GM18861 (cell line): ENCODE data around the gene BROX.
"Not testable (repeated sequence)": the region's sequence is repeated elsewhere in the genome, so short reads cannot be mapped to it uniquely, and the experiment has no call there.

Experiments used
- ATAC-seq: cut with Tn5 transposase; IDR thresholded peaks from one replicate; pipeline ENCODE4 v1.9.1; 2021; ENCODE audit not compliant: unreplicated experiment

The BROX gene

DNA sequence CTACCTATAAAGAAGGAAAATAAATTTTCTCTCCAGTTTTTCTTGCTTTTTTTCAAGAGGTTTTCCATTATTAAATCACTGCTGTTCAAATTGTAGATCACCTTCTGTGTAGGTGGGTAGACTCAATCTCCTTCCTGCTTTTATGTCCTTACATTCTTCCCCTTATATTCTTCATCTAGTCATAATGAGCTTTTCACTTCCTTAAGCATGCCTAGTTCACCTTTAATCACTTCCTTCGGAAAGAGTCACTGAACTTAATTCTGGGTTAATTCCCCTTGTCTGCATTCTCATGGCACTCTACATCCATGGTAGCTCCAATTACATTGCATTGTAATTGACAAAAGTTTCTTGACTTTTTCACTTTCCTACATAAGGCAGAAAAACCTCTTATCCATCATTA, 18.5 kb downstream of the BROX start:
- ATAC-seq, result no peak

DNA sequence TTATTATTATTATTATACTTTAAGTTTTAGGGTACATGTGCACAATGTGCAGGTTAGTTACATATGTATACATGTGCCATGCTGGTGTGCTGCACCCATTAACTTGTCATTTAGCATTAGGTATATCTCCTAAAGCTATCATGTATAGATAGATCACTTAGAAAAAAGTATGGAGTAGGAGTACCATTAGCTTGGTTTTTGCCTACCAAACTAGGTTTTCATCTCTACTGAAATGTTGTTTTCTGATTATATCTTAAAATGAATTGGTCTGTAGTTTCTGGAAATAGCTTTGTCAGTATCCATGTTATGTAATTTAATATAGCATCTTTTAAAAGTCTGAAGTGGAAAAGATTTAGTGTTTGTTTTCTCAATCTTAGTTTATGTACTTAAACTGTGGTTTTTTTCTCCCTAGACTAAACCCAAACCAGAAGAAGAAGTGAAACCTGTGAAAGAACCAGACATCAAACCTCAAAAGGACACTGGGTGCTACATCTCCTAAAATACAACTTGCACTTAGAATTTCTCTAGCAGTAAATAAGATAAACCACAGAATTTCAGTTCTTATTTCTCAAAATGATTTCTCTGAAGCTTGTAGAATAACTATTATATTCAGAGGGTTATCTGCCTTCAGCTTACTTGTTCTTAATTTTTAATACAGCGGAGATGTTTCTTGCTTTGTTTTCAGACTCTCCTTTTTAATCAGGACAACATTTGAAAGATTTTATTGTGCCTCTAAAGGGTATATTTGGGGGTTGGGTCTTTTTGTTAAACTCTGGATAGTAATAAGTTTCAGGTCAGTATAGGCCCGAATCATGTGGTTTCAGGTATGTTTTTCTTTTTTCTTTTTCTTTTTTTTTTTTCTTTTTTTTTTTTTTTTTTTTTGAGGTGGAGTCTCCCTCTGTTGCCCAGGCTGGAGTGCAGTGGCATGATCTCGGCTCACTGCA, 20.1 kb downstream of the BROX start:
- peak; percentile 97 for ATAC-seq

DNA sequence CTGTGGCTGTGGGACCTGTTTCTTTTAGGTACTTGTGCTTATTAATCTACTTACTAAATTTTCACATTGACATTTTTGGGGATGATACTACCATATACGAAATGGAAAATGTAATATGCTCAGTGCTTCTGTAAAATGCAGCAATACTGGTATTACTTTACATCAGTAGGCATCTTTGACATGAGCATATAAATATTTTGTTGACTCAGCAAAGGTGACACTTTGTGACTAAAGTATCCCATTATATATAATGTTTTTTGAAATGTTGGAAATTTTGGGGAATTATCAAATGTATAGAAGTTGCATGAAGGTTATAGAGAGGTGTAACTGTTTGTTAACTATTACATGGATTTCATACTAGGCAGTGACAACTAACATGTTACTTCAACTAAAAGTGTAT, 22.4 kb downstream of the BROX start:
- ATAC-seq, result no peak

DNA sequence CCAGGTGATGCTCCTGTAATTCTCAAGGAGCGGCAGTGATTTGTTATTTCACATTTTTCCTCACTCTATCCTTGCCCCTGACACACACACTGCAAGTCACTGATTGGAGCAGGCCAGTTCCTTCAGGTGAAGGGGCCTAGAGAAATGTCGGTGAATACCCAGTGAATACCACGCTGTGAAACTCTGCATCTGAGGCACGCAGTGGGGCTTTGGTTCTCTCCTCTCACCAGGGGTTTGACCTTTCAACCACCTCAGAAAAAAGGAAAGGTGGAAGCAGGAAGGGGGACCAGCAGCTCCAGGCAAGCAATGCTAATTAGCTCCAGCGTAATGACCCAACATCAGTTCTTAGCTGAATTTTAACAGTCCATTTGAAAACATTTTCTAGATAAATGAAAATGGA, 24.1 kb downstream of the BROX start:
- no peak for ATAC-seq

DNA sequence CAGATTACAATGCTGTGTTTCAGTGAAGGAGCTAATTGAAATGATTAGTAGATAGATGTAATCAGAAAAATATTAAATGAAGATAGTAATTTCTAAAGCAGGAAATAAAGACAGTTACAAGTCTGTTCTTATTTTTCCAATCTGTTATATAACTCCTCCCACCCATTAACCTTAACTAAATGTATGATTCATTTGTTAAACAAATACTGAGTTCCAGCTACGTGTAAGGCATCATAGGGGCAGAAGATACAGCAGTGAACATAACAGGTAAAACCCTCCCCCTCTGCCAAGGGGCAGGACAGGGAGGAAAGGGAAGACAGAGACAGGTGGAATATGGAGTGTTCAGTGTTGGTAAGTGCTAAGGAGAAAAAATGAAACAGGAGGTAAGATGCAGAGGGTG, 24.6 kb downstream of the BROX start, which contains the start of gene FAM177B:
Gene FAM177B (plus strand): TSS at position 231 of the 400 bp plus-strand sequence. CDS start 9,344 bp downstream, outside the sequence.
- ATAC-seq, result no peak

DNA sequence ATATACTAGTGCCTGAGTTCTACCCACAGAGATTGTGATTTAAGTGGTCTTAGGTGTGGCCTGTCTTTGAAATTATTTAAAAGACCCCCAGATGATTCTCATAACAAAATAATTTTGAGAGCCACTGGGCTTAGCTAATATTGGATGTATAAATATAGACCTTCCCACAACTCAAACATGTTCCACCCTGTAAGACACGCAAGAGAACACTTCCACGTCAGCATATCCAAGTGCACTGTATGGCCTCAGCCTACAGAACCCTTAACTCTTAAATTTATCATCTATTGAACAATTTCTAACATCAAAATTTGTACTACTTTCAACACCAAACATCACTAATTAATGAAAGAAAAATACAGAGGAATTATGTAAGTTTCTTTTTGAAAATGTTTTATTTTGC, 27.1 kb downstream of the BROX start:
- ATAC-seq, result no peak

DNA sequence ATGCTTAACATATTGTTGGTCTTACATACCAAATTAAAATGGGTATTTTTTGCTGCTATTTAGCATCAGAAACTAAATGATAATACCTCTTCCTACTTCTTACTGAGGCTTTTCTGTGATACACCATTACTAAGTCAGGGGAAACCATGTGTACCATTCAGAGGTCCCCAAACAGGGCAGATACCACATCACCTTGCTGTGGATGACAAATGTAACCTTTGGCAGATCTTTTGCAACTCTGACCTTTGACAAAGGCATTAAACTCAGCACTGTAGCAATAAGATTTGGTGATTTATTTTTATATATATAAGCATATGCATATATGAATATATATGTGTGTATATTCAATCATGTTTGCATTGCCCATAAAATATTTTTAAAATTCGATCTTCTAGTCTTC, 27.6 kb downstream of the BROX start:
- no peak for ATAC-seq

DNA sequence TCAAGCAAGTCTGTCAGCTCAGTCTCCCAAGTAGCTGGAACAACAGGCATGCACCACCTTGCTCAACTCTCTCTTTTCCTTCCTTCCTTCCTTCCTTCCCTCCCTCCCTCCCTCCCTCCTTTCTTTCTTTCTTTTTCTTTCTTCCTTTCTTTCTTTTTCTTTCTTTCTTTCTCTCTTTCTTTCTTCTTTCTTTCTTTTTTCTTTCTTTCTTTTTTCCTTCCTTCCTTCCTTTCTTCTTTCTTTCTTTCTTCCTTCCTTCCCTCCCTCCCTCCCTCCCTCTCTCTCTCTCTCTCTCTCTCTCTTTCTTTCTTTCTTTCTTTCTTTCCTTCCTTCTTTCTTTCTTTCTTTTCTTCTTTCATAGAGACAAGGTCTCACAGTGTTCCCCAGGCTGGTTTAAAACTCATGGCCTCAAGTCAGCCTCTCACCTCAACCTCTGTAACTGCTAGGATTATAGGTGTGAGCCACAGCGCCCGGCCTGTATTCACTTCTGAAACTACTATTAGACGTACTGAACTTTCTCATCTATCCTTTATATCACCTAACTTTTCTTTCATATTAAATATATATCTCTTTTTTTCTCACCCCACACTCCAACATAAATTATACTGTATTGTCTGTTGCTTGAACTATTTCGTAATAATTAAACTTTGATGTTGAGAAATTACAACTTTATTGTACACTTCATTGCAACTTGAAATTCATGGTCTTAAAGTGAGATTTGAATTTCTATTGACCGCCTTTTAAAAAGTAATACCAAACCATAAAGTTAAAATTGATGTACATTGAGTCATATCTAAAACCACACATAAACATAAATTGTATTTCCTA, 29.5 kb downstream of the BROX start:
- ATAC-seq, result not testable (repeated sequence)

DNA sequence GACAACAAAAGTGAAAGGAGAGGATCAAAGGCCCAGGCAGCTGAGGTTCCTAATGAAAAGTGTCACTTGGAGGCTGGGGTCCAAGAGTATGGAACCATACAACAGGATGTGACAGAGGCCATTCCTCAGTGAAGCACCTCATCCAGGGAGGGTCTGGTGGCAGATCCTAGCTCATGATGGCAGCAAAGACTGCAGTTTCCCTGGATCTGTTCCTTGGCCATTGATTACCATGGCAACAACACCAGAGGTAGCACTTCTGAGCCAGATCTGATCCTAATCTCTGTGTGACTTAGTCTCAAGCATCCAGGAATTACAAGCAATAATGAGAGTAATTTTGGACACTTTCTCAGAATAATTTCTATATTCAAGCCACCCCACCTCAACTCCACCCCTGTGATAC, 37.6 kb downstream of the BROX start:
- no peak for ATAC-seq

DNA sequence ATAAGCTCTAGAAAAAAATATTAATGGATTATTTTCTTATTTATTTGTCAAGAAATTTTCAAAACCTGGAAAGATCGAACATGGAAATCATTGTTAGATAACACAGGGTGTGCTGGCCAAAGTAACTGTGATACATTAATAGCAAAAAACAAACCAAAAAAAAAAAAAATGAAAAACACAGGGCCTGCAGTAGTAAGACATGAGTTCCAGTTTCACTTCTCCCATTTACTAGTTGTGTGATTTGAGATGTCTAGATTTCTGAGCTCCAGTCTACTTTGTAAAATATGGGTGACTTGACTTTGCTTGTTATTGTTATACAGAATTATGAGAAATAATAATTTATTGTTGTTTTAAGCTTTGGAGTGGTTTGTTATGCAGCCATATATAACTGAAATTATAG, 38.3 kb downstream of the BROX start:
- ATAC-seq, result peak; percentile 77

DNA sequence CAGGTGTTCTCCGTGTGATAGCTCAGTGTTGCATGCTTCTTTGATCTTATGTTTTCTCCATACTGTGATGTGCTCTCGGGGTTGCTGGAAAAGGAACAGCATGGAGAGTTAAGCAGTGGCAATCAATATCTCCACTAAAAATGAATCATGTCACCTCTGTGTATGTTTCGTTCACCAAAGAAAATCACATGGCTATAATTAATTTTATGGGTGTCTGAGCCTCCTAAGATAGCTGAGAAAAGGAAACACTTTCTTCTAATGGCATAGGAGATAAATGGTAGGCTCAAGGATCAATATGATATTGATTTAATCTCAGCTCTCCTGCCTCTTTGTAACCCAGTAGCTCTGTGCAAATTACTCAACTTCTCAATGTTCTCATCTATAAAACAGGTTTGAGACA, 38.9 kb downstream of the BROX start:
- no peak for ATAC-seq

DNA sequence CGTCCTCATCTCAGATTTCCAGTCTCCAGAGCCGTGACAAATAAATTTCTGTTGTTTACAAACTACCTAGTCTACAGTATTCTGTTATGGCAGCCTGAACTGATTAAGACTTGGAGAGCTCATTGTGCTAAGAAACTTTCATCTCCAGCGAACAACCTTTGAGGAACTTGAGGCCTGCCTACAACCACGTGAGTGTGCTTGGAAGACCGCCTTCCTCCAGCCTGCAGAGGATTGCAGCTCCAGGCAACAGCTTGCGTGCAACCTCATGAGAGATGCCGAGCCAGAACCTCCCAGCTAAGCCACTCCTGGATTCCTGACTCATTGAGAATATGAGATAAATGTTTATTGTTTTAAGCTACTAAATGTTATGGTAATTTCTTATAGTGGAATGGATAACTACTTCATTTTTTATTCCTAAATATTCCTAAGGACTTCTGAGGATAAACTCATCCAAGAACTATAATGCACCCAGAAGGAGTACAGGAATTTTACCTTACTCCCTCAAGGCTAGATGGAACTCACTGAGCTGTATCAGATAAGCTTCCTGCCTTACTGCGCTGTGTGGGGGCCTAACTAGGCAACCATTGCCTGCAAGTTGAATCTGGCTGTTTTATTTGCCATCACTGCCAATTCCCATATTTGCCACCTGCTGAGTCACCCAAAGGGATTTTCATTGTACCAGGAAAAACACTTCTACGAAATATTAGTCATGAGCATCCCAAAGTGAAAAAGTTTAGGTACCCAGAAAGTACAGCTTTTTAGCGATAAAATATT, 42.2 kb downstream of the BROX start:
- ATAC-seq, result no peak

DNA sequence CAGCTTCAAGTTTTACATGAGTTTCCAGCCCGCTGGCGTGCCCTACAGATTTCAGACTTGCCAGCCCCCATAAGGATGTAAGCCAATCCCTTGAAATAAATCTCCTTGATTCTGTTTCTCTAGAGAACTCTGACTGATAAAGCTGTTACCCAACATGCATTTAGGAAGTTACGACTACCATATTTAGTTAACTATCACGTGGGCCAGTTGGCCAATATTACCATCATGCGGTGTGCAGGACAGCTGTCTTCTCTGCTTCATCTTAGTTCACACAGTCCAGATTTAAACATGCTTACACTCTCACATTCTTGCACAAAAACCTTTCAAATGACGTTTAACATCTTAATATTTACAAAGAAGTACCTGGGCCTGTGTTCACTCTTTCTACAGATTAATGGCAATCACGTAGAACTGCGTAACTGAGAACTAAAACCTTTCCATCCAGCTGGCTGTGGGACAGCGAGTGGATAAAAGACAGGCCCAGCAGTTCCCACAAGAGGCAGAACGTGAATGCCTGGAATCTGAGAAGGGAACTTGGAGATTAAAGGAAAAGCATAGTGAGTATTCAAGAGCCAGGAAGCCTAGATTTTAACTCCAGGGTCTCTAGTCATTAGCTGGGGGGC, 45.4 kb downstream of the BROX start:
- no peak for ATAC-seq

DNA sequence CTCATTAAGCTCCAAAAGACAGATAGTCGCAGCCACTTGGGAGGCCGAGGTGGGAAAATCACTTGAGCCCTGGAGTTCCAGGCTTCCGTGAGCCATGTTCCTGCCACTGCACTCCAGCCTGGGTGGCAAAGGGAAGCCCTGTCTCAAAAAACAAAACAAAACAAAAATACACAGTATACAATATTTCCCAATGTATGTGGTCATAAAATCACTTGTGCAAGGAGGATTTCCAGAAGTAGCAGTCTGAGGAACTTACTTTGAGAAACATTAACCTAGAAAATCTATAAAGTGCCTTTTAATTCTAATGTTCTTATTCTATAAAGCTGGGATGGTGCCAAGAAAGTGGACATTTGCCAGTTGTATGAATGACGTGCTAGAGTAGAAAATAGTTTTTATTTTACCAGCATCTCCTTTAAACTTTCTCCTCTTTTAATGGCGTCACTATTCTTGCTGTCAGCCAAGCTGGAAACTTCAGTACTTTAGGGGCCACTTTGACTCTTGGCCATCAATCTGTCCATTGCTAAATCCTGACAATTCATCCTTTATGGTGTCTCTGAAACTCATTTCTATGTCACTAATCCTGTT, 47.2 kb downstream of the BROX start:
- ATAC-seq, result no peak

DNA sequence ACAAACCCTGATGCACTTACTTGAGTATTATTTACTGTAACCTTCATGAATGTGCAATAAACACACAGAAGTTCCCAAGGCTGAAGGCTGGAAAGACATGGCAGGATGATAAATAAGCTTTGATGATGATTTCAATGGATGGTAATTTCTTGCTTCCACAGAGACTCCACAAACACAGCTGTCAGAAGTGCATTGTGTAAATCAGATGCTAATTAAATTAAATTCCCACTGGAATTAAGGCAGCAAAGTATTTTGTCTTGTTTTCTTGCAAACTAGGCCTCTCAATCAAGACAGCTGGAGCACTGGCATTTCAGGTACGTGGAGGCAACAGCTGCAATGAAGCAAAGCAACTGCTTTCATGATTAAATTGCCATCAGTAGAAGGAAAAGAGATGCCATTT, 48.7 kb downstream of the BROX start:
- no peak for ATAC-seq

DNA sequence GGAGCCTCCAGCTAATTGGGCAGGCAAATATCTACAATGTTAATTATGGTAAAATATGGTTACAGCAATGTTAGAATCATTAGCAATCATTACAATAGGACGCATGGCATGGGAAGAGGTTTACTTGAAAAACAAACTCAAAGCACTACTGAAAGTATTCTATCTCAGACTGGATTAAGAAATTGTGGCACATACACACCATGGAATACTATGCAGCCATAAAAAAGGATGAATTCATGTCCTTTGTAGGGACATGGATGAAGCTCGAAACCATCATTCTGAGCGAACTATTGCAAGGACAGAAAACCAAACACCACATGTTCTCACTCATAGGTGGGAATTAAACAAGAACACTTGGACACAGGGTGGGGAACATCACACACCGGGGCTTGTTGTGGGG, 49.8 kb downstream of the BROX start:
- ATAC-seq, result not testable (repeated sequence)

DNA sequence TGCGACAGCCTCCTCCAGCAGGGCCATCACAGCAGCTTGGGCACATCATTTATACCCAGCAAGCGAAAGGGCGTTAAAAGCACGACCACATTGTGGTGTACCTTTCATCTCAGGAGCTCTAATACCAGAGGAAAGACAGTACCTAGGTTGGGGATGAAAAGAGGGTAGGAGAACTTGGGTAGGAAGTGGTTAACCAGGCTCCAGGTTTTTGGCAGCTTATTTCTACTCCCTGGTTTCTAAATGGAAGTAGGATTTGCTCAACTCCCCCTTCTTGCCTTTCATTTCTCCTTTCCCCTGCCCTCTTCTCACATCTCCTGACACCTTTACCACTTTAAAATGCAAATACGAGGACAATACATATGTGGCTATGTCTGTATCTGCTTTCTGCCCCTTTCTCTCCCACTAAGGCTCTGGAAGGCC, 54.8 kb downstream of the BROX start:
- ATAC-seq, result no peak

DNA sequence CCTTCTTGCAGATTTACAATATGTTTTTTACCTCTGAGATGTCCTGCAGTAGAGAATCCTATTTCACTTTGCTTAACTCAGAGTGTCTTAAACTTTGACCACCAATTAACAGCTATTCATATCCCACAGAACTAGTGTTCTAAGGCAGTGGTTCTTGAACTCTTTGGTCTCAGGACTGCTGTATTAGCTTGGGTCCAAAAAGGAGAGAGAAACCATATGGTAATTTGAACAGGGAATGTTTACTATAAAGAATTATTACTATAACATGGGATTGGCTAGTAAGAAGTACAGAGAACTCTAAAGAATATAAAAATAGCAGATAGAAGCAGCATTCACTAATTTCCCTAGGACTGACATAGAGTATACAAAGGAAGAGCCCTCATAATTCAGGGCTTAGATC, 56.2 kb downstream of the BROX start:
- no peak for ATAC-seq

DNA sequence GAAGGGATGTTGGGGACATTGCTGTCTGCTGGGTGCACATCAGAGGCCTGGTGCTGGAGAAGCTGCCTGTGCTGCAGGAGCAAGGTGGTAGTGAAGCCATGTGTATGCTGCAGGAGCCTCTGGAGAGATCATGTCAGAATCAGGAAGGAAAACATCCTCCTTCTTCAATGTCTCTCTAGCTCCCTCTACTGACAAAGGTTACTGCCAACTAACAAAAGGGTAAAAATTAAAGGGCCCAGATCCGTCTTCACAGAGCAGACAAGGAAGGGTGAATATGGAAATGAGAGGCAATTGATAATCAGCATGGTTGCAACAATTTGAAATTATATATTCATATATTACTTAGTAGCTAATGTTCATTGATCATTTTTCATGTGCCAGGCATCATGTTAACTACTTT, 56.8 kb downstream of the BROX start:
- no peak for ATAC-seq

DNA sequence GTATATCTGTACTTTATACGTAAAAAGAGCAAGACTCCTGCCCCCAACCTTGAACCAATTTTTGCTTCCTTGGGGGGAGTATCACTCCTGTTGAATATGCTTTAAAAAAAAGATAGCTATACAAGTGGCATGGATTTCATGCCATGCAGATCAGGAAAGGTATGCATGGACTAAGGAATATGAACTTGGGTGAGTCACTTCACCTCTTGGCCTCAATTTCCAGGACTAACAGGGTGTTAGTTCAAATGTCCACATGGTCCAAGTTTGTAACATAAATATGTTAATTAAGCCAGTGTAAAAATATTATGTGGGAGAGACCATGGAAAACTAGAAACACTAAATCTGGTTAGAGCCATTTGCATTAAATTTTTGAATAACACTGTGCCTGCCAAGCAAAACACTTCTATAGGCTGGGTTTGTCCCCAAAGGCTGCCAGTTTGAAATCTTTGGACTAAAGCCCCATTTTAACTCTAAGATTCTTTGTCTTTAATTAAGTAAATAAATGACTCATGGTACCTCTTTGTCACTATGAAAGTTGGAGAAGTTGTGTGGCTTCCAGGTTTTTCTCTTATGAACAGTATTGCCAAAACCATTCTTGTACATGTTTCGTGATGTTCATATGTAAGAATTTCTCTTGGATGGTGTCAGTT, 57.7 kb downstream of the BROX start:
- no peak for ATAC-seq
